ENCODE measurements around the gene RASSF5. TPM values are rescaled to one million over a fixed set of nuclear protein-coding genes. Genes with fewer than 3 reads are reported as not detected.

The RASSF5 gene
- total RNA-seq, 1 experiment from 2014 or later: 27.2 TPM

GRCh38 chr1:206488466-206488865, 18.9 kb upstream of the RASSF5 start:
- H3K9me3 ChIP-seq (ENCODE audit: low read length): no peaks in the 10 kb centered on the region
- H3K9ac ChIP-seq (ENCODE audit: low read length): no peak overlapping the region
- no peaks in the 10 kb centered on the region for H4K20me1 ChIP-seq (ENCODE audit: insufficient read depth, low read depth, low read length)
- H3K4me1 ChIP-seq (ENCODE audit: low read length): no peaks in the 10 kb centered on the region
- DNase-seq: no peak
- peaks cover 23% of the 10 kb centered on the region for H3K36me3 ChIP-seq (ENCODE audit: insufficient read depth, low read length)
- H3K4me2 ChIP-seq (ENCODE audit: low read depth, low read length, poor library complexity, severe bottlenecking): no peak overlapping the region
- H3K79me2 ChIP-seq (ENCODE audit: low read length): no peaks in the 10 kb centered on the region
- H3K9me2 ChIP-seq (replicated peaks; ENCODE audit: insufficient read depth, low read length): no peaks in the 10 kb centered on the region
- H3K27ac ChIP-seq (ENCODE audit: low read length): no peak overlapping the region
- no peaks in the 10 kb centered on the region for H3K27me3 ChIP-seq (ENCODE audit: low read length)
- H2AFZ ChIP-seq (ENCODE audit: low read length): no peak overlapping the region
- H3K4me3 ChIP-seq (ENCODE audit: low read length): no peak overlapping the region

- H3K4me3 ChIP-seq (ENCODE audit: low read length): no peak overlapping the region
- H3K4me2 ChIP-seq (ENCODE audit: low read depth, low read length, poor library complexity, severe bottlenecking): no peak overlapping the region
- H2AFZ ChIP-seq (ENCODE audit: low read length): no peak overlapping the region
- H3K9me2 ChIP-seq (replicated peaks; ENCODE audit: insufficient read depth, low read length): no peaks in the 10 kb centered on the region
- H3K9ac ChIP-seq (ENCODE audit: low read length): no peak overlapping the region
- peaks cover 26% of the 10 kb centered on the region for H3K36me3 ChIP-seq (ENCODE audit: insufficient read depth, low read length)
- DNase-seq: peak; percentile 88
- peaks cover 5% of the 10 kb centered on the region for H3K4me1 ChIP-seq (ENCODE audit: low read length)
- no peaks in the 10 kb centered on the region for H3K9me3 ChIP-seq (ENCODE audit: low read length)
- no peaks in the 10 kb centered on the region; the same call in 1 of the 2 replicates for H4K20me1 ChIP-seq (ENCODE audit: insufficient read depth, low read depth, low read length)
- no peaks in the 10 kb centered on the region for H3K79me2 ChIP-seq (ENCODE audit: low read length)
- no peak overlapping the region for H3K27ac ChIP-seq (ENCODE audit: low read length)
- no peaks in the 10 kb centered on the region for H3K27me3 ChIP-seq (ENCODE audit: low read length)
Observed at GRCh38 chr1:206489980-206490770, 17.2 kb upstream of the RASSF5 start.

- no peak overlapping the region for H3K4me3 ChIP-seq (ENCODE audit: low read length)
- H3K36me3 ChIP-seq (ENCODE audit: insufficient read depth, low read length): peaks cover 33% of the 10 kb centered on the region
- no peak for DNase-seq
- no peak overlapping the region for H2AFZ ChIP-seq (ENCODE audit: low read length)
- H3K27ac ChIP-seq (ENCODE audit: low read length): no peak overlapping the region
- H3K4me1 ChIP-seq (ENCODE audit: low read length): peaks cover 12% of the 10 kb centered on the region
- no peaks in the 10 kb centered on the region for H3K9me3 ChIP-seq (ENCODE audit: low read length)
- no peak overlapping the region for H3K9ac ChIP-seq (ENCODE audit: low read length)
- H3K4me2 ChIP-seq (ENCODE audit: low read depth, low read length, poor library complexity, severe bottlenecking): no peak overlapping the region
- H3K79me2 ChIP-seq (ENCODE audit: low read length): no peaks in the 10 kb centered on the region
- no peaks in the 10 kb centered on the region for H3K9me2 ChIP-seq (replicated peaks; ENCODE audit: insufficient read depth, low read length)
- H3K27me3 ChIP-seq (ENCODE audit: low read length): no peaks in the 10 kb centered on the region
- H4K20me1 ChIP-seq (ENCODE audit: insufficient read depth, low read depth, low read length): no peaks in the 10 kb centered on the region; the same call in 1 of the 2 replicates
Observed at GRCh38 chr1:206490771-206491405, 16.4 kb upstream of the RASSF5 start.

GRCh38 chr1:206491616-206492015, 15.7 kb upstream of the RASSF5 start:
- H3K27ac ChIP-seq (ENCODE audit: low read length): no peak overlapping the region
- H2AFZ ChIP-seq (ENCODE audit: low read length): no peak overlapping the region
- H3K4me3 ChIP-seq (ENCODE audit: low read length): no peak overlapping the region
- H3K36me3 ChIP-seq (ENCODE audit: insufficient read depth, low read length): peaks cover 35% of the 10 kb centered on the region
- peaks cover 12% of the 10 kb centered on the region for H3K4me1 ChIP-seq (ENCODE audit: low read length)
- DNase-seq: no peak
- H3K27me3 ChIP-seq (ENCODE audit: low read length): no peaks in the 10 kb centered on the region
- no peaks in the 10 kb centered on the region; the same call in 1 of the 2 replicates for H4K20me1 ChIP-seq (ENCODE audit: insufficient read depth, low read depth, low read length)
- H3K79me2 ChIP-seq (ENCODE audit: low read length): no peaks in the 10 kb centered on the region
- H3K9me3 ChIP-seq (ENCODE audit: low read length): no peaks in the 10 kb centered on the region
- H3K9ac ChIP-seq (ENCODE audit: low read length): no peak overlapping the region
- H3K9me2 ChIP-seq (replicated peaks; ENCODE audit: insufficient read depth, low read length): no peaks in the 10 kb centered on the region
- H3K4me2 ChIP-seq (ENCODE audit: low read depth, low read length, poor library complexity, severe bottlenecking): no peak overlapping the region

- peaks cover 38% of the 10 kb centered on the region for H3K36me3 ChIP-seq (ENCODE audit: insufficient read depth, low read length)
- DNase-seq: no peak
- H3K4me1 ChIP-seq (ENCODE audit: low read length): peaks cover 12% of the 10 kb centered on the region
- H3K4me3 ChIP-seq (ENCODE audit: low read length): no peak overlapping the region
- no peaks in the 10 kb centered on the region; the same call in 1 of the 2 replicates for H4K20me1 ChIP-seq (ENCODE audit: insufficient read depth, low read depth, low read length)
- H3K27ac ChIP-seq (ENCODE audit: low read length): no peak overlapping the region
- H3K4me2 ChIP-seq (ENCODE audit: low read depth, low read length, poor library complexity, severe bottlenecking): no peak overlapping the region
- no peaks in the 10 kb centered on the region for H3K79me2 ChIP-seq (ENCODE audit: low read length)
- H3K27me3 ChIP-seq (ENCODE audit: low read length): no peaks in the 10 kb centered on the region
- H2AFZ ChIP-seq (ENCODE audit: low read length): no peak overlapping the region
- no peaks in the 10 kb centered on the region for H3K9me3 ChIP-seq (ENCODE audit: low read length)
- no peaks in the 10 kb centered on the region for H3K9me2 ChIP-seq (replicated peaks; ENCODE audit: insufficient read depth, low read length)
- no peak overlapping the region for H3K9ac ChIP-seq (ENCODE audit: low read length)
Observed at GRCh38 chr1:206492589-206492988, 14.7 kb upstream of the RASSF5 start.

- no peak overlapping the region for H2AFZ ChIP-seq (ENCODE audit: low read length)
- no peaks in the 10 kb centered on the region for H3K9me3 ChIP-seq (ENCODE audit: low read length)
- H3K27me3 ChIP-seq (ENCODE audit: low read length): no peaks in the 10 kb centered on the region
- H3K27ac ChIP-seq (ENCODE audit: low read length): no peak overlapping the region
- DNase-seq: no peak
- no peak overlapping the region for H3K9ac ChIP-seq (ENCODE audit: low read length)
- no peaks in the 10 kb centered on the region; the same call in 1 of the 2 replicates for H4K20me1 ChIP-seq (ENCODE audit: insufficient read depth, low read depth, low read length)
- H3K36me3 ChIP-seq (ENCODE audit: insufficient read depth, low read length): peaks cover 41% of the 10 kb centered on the region
- no peaks in the 10 kb centered on the region for H3K79me2 ChIP-seq (ENCODE audit: low read length)
- peaks cover 12% of the 10 kb centered on the region for H3K4me1 ChIP-seq (ENCODE audit: low read length)
- H3K4me2 ChIP-seq (ENCODE audit: low read depth, low read length, poor library complexity, severe bottlenecking): no peak overlapping the region
- H3K4me3 ChIP-seq (ENCODE audit: low read length): no peak overlapping the region
- no peaks in the 10 kb centered on the region for H3K9me2 ChIP-seq (replicated peaks; ENCODE audit: insufficient read depth, low read length)
Observed at GRCh38 chr1:206493279-206493678, 14.1 kb upstream of the RASSF5 start.

DNA sequence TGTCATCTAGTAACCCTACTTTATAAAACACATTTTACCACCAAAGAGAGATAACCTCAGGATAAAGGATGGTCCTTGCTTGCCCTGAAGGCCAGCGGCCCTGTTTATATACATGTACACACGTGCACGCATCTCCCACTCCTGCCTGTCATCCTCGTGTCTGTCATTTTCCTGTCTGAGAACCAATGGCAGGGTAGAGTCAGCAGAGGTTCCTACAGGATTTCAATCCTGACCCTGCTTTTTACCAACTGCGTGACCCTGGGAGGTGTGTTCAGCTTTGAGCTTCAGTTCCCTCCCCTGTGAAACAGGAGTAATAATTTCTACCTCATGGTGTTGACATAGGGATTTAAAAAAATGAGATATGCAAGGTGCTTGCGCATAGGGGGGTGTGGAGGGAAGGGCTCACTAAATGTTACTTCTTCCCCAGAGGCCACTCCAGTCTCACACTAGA, 12.3 kb upstream of the RASSF5 start:
- Histone ChIP-seq H3K4me3 (ENCODE audit: low read length) (no peak overlapping the region), H3K9ac (ENCODE audit: low read length) (no peak overlapping the region), H4K20me1 (ENCODE audit: insufficient read depth, low read depth, low read length) (no peaks in the 10 kb centered on the region; the same call in 1 of the 2 replicates), H3K9me3 (ENCODE audit: low read length) (no peaks in the 10 kb centered on the region), H3K4me2 (ENCODE audit: low read depth, low read length, poor library complexity, severe bottlenecking) (no peak overlapping the region), H3K4me1 (ENCODE audit: low read length) (peaks cover 12% of the 10 kb centered on the region), H3K79me2 (ENCODE audit: low read length) (no peaks in the 10 kb centered on the region), H3K9me2 (replicated peaks; ENCODE audit: insufficient read depth, low read length) (no peaks in the 10 kb centered on the region), H2AFZ (ENCODE audit: low read length) (no peak overlapping the region), H3K27ac (ENCODE audit: low read length) (no peak overlapping the region), H3K27me3 (ENCODE audit: low read length) (no peaks in the 10 kb centered on the region), H3K36me3 (ENCODE audit: insufficient read depth, low read length) (peaks cover 44% of the 10 kb centered on the region)
- DNase-seq: no peak

DNA sequence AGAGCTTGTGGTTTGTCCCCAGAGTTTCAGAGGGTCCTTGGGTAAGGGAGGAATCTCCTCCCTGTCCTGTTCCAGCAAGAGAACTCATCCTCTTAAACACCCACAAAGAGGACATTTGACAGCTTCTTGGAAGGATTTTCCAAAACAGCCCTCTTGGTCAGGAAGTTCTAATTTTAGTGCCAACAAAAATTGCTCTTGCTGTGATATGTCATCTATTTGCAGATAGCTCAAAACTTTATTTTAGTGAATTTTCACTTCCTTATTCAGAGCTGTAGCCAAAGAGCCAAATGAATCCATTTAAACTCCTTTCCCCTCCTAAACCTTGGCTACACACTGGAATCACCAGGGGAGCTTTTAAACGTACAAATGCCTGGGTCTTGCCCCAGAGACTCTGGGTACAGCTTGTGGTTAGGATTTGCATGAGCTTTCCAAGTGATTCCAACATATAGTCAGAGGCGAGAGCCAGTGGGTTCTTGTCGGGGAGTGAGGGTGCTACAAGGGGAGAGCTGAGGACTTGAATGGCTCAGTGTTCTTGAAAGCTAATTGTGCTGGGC, 11.8 kb upstream of the RASSF5 start:
- no peaks in the 10 kb centered on the region for H3K9me2 ChIP-seq (replicated peaks; ENCODE audit: insufficient read depth, low read length)
- H3K4me2 ChIP-seq (ENCODE audit: low read depth, low read length, poor library complexity, severe bottlenecking): no peak overlapping the region
- no peak overlapping the region for H3K27ac ChIP-seq (ENCODE audit: low read length)
- no peak overlapping the region for H3K4me3 ChIP-seq (ENCODE audit: low read length)
- H2AFZ ChIP-seq (ENCODE audit: low read length): no peak overlapping the region
- no peaks in the 10 kb centered on the region for H3K9me3 ChIP-seq (ENCODE audit: low read length)
- H3K79me2 ChIP-seq (ENCODE audit: low read length): no peaks in the 10 kb centered on the region
- no peaks in the 10 kb centered on the region for H3K27me3 ChIP-seq (ENCODE audit: low read length)
- peaks cover 44% of the 10 kb centered on the region for H3K36me3 ChIP-seq (ENCODE audit: insufficient read depth, low read length)
- no peak for DNase-seq
- H3K4me1 ChIP-seq (ENCODE audit: low read length): peaks cover 12% of the 10 kb centered on the region
- H3K9ac ChIP-seq (ENCODE audit: low read length): no peak overlapping the region
- H4K20me1 ChIP-seq (ENCODE audit: insufficient read depth, low read depth, low read length): no peaks in the 10 kb centered on the region; the same call in 1 of the 2 replicates
